Epithelial cell of umbilical artery (primary cell): ENCODE results near the gene OBP2B. TPM values are rescaled to one million over a fixed set of nuclear protein-coding genes. Genes with fewer than 3 reads are reported as not detected.

ENCODE experiments used
- total RNA-seq: library from RNA; depleted of rRNA; stranded (reverse); fragments of >200 nt; gene quantifications from 2 replicates; pipeline ENCODE4 v1.2.3, GENCODE V29; 2014

The OBP2B gene, protein sequence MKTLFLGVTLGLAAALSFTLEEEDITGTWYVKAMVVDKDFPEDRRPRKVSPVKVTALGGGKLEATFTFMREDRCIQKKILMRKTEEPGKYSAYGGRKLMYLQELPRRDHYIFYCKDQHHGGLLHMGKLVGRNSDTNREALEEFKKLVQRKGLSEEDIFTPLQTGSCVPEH
- total RNA-seq = not detected in 2 replicates

DNA sequence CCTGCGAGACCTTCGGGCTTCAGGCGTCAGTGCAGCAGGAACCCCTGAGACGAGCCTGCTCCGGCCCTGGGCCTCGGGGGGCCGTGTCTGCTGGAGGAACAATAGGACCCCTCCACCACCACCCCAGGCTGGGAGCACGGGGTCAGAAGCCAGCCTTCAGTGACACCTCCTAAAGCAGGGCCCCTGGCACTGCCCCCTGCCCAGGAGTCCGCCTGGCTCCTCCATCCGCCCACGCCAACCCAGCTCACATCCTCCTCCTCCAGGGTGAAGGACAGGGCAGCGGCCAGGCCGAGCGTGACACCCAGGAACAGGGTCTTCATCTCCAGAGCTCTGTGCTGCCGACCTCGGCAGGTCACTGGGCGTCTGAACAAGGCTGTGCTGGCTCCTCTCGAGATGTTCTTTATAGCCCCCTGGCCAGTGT, at the start of gene OBP2B:
Gene OBP2B, minus strand, starts transcription at position 371 of the 421 bp plus-strand sequence. Its CDS starts 51 bp downstream, at position 320.

DNA sequence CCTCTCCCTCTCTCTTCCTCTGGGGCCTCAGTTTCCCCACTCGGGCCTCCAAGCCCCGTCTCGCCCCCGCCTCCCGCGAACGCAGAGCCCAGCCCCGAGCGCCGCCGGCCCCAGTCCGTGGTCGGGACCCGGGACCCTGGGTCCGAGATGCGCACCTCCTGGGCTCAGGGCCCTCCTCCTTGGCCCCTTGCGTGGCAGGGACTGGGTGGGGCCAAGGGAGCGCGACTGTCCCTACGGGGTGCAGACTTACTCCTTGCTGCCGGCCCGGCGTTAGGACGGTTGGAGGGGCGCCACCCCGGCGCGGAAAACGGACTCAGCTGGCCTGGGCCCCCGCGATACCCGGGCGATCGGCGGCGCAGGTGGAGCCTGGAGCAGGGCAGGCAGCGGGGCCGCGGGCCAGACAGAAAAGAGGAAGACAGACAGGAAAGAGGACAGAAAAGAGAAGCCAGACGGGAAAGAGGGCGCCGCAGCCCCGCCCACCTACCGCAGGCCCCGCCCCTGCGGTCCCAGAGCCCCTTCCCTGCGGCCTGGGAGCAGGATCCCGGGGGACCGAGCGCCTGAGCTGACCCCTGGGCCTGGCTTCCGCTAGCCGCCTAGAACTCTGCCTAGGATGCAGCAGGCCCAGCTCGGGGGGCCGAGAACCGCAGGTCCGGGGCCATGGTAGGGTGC, 45.4 kb downstream of the OBP2B start, which contains the start of gene GBGT1:
Gene GBGT1, minus strand, starts transcription at position 411 of the 669 bp plus-strand sequence. CDS start 1,502 bp downstream, outside the sequence.

Other genes starting within 250 kb of the OBP2B start
- not detected in 2 replicates for gene GFI1B, start 230.6 kb downstream of the OBP2B start, total RNA-seq
- 46.8 and 56.7 TPM in 2 replicates for gene GTF3C5, start 178.3 kb downstream of the OBP2B start, total RNA-seq
- not detected in 2 replicates for gene CEL, start 147.3 kb downstream of the OBP2B start, total RNA-seq
- gene RALGDS, start 88.0 kb downstream of the OBP2B start, total RNA-seq = 19.9 and 32.5 TPM in 2 replicates
- gene GBGT1, start 45.3 kb downstream of the OBP2B start, total RNA-seq = 11.1 and 13.6 TPM in 2 replicates
- gene ABO, start 66.0 kb upstream of the OBP2B start, total RNA-seq = not detected in 2 replicates
- 13.0 and 17.6 TPM in 2 replicates for gene SURF6, start 126.9 kb upstream of the OBP2B start, total RNA-seq
- gene MED22, start 138.9 kb upstream of the OBP2B start, total RNA-seq = 11.6 and 14.3 TPM in 2 replicates
- gene RPL7A, start 139.0 kb upstream of the OBP2B start, total RNA-seq = 2,199 and 3,178 TPM in 2 replicates
- 31.9 and 43.9 TPM in 2 replicates for gene SURF1, start 147.2 kb upstream of the OBP2B start, total RNA-seq
- gene SURF2, start 147.3 kb upstream of the OBP2B start, total RNA-seq = 13.1 and 16.9 TPM in 2 replicates
- gene SURF4, start 166.8 kb upstream of the OBP2B start, total RNA-seq = 440 and 443 TPM in 2 replicates
- gene STKLD1, start 167.1 kb upstream of the OBP2B start, total RNA-seq = 0.32 and 0.61 TPM in 2 replicates
- gene REXO4, start 208.8 kb upstream of the OBP2B start, total RNA-seq = 16.2 and 20.4 TPM in 2 replicates
- gene ADAMTS13, start 213.1 kb upstream of the OBP2B start, total RNA-seq = 0.65 and 1.1 TPM in 2 replicates